ENCODE measurements around the gene CGAS. TPM values are rescaled to one million over a fixed set of nuclear protein-coding genes. Genes with fewer than 3 reads are reported as not detected.

CGAS gene
- polyA plus RNA-seq, 1 experiment = 2.1 TPM

GRCh38 chr6:73375216-73375615 lies 76.9 kb downstream of the CGAS start:
- H3K27ac ChIP-seq (ENCODE audit: low read depth, low read length) = no peak overlapping the region
- no peak for TF ChIP-seq CTCF (IDR thresholded peaks at IDR 0.05; ENCODE audit: low read depth, low read length)
- CTCF ChIA-PET = interaction anchor here (1.4 kb wide), 1 partner anchor 14 kb away, joined by 7 read pairs; no protein-coding TSS in a partner anchor
- H3K9me3 ChIP-seq (ENCODE audit: control insufficient read depth, insufficient read depth, low read length) = peaks cover 7% of the 10 kb centered on the region
- POLR2A ChIA-PET = no interaction called here
- DNase-seq (ENCODE audit: low read depth, low spot score) = no peak
- H3K4me3 ChIP-seq (ENCODE audit: low read depth, low read length) = no peak overlapping the region
- no peaks in the 10 kb centered on the region for H3K27me3 ChIP-seq (ENCODE audit: control insufficient read depth, insufficient read depth, low read length)

Small RNA genes lying within 50 kb of the gene (small RNA-seq; reads per million reads assigned to genes)
- gene RN7SL827P (ENCODE audit: insufficient read length, low read depth) (not detected), gene RNU6-975P (ENCODE audit: insufficient read length, low read depth) (not detected)

Other genes starting within 250 kb of the CGAS start
- gene KHDC1L, start 226.8 kb downstream of the CGAS start, polyA plus RNA-seq (2011; rRNA removed) = 0.22 and 0.27 TPM in 2 replicates
- 5.9 and 6.5 TPM in 2 replicates for gene KHDC1, start 189.1 kb downstream of the CGAS start, polyA plus RNA-seq (2011; rRNA removed)
- gene DPPA5, start 98.0 kb downstream of the CGAS start, polyA plus RNA-seq (2011; rRNA removed) = not detected in 2 replicates
- gene KHDC3L, start 89.6 kb downstream of the CGAS start, polyA plus RNA-seq (2011; rRNA removed) = not detected in 2 replicates
- not detected in 2 replicates for gene OOEP, start 82.4 kb downstream of the CGAS start, polyA plus RNA-seq (2011; rRNA removed)
- gene DDX43, start 57.5 kb downstream of the CGAS start, polyA plus RNA-seq (2011; rRNA removed) = 0.21 and 0.37 TPM in 2 replicates
- gene MTO1, start 9.4 kb upstream of the CGAS start, polyA plus RNA-seq (2011; rRNA removed) = 21.1 and 23.1 TPM in 2 replicates
- gene EEF1A1, start 68.7 kb upstream of the CGAS start, polyA plus RNA-seq (2011; rRNA removed) = 24,076 and 25,115 TPM in 2 replicates
- gene SLC17A5, start 201.7 kb upstream of the CGAS start, polyA plus RNA-seq (2011; rRNA removed) = 25.9 and 34.0 TPM in 2 replicates
- gene CD109, start 243.9 kb upstream of the CGAS start, polyA plus RNA-seq (2011; rRNA removed) = 31.2 and 46.1 TPM in 2 replicates